HG02678 (cell line): ENCODE measurements around the gene OR6C76.
"Not testable (repeated sequence)": the region's sequence is repeated elsewhere in the genome, so short reads cannot be mapped to it uniquely, and the experiment has no call there.

Source experiments
- ATAC-seq: cut with Tn5 transposase; IDR thresholded peaks from one replicate; pipeline ENCODE4 v1.9.1; 2021; ENCODE audit warnings: mild to moderate bottlenecking, moderate library complexity; ENCODE audit not compliant: unreplicated experiment

OR6C76 gene

DNA sequence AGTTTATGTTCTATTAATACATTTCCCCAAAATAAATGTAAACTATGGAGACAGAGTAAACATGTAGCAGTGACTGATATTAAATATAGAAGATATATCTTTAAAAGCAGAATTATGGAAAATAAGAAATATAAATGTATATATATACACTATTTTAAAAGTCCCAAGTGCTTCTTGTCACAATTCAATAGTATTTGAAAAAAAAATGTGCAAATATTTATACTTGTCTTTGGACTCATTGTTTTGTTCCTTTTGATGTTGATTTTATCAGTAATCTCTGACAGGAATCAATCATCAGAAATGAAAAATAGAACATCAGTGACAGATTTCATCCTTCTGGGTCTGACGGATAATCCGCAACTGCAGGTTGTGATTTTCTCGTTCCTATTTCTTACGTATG is at the start of gene OR6C76:
TSS of gene OR6C76 (plus strand) at position 301 of the 400 bp plus-strand sequence. CDS start at position 301, 0 bp downstream.
- no peak for ATAC-seq

DNA sequence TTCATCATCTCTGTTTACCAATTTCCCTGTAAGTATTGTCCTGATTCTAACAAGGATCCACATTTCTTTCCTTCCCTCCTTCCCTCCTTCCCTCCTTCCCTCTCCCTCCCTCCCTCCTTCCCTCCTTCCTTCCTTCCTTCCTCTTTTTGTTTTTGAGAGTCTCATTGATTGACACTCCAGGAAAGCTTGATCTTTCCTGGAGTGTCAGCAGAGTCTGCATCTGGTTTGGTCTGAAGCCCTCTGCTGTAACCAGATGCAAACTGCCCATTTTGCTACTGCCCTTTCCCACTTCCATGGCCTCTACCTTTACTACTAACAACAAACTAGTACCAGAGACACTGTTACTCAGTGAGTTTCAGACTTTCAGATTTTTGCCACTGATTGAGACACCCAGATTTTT is 40.2 kb upstream of the OR6C76 start:
- no peak for ATAC-seq

DNA sequence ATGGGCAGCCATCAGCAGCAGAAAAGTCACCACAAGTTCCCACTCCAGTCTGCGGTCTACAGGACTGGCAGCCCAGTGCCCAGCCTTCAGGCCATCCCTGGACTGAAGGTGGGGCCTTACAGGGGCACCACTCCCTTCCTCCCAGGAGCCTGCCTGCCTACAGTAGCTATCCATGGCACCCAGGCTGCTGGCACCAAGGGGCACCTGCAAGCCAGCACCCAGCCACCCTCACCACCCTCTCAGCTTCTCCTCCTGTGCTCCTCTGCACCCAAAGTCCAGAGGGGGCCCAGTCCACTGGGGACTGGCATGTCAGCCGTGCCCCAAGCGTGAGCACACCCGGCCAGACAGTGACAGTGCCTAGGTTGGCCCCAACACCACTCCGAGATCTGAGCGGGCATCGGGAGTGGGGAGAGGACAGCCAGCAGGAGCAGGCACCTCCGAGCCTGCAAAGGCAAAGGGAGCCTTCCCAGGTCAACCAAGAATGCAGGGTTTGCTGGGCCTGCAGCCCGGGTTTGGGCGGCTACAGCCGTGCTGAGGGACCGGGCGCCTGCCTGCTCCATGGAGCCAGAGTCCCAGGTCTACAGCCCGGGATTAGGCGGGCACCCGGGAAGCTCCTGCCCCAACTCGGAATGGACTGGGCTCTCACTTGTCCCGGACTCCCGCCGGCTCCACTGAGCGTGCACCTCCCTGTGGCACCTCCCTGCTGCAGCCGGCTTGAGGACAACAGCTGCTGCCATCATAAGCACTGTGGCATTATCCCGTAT is 33.8 kb upstream of the OR6C76 start:
- no peak for ATAC-seq

DNA sequence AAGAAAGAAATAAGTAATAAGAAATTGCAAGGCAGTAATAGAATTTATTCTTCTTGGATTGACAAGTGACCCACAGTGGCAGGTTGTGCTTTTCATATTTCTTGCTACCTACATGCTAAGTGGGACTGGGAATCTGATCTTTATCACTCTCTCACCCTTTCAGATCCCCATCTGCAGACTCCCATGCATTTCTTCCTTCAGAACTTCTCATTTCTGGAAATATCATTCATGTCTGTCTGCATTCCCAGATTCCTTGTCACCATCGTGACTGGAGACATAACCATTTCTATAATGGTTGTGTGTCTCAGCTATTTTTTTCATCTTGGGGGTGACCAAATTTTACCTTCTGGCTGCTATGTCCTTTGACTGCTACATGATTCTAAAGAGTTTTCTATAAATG is 29.7 kb upstream of the OR6C76 start:
- no peak for ATAC-seq

DNA sequence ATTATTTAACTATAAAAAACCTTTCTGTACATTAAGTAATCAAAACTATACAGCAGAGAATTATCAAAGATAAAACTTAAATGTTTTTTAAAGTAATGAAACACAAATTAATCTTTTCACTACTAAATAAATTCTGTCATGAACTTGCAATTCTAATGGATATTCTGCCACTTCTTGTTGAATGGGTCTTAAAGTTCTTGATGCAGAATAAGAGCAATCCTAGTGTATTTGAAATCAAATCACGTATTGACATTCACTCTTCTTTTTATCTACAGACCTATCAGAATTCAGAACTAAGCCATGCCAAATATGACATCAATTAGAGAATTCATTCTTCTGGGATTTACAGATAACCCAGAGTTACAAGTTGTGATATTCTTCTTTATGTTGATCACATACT is 25.8 kb upstream of the OR6C76 start, which contains the start of gene OR6C65:
TSS of gene OR6C65 (plus strand) at position 301 of the 400 bp plus-strand sequence. CDS start at position 301, 0 bp downstream.
- no peak for ATAC-seq

DNA sequence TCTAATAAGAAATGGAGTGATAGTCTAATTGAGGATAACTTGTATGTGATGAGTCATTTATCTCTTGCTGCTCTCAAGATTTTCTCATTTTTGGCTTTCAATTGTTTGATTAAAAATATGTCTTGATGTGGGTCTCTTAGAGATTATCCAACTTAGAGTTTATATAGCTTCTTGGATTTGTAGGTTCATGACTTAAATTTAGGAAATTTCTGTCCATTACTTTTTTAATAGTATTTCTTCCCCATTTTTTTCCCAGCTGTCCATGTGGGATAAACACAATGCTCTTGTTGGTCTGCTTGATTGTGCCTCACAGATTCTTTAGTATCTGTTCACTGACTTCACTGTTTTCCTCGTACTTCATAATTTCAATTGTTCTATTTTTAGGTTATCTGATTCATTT is 18.2 kb upstream of the OR6C76 start:
- no peak for ATAC-seq

DNA sequence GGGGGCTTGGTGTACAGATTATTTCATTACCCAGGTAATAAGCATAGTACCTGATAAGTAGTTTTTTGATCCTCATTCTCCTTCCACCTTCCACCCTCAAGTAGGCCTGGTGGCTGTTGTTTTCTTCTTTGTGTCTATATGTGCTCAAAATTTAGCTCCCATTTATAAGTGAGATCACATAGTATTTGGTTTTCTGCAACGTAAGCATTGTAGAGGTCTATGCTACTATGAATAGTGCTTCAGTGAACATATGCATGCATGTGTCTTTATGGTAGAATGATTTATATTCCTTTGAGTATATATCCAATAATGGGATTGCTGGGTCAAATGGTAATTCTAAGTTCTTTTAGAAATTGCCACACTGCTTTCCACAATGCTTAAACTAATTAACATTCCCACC is 16.9 kb upstream of the OR6C76 start:
- ATAC-seq = not testable (repeated sequence)

DNA sequence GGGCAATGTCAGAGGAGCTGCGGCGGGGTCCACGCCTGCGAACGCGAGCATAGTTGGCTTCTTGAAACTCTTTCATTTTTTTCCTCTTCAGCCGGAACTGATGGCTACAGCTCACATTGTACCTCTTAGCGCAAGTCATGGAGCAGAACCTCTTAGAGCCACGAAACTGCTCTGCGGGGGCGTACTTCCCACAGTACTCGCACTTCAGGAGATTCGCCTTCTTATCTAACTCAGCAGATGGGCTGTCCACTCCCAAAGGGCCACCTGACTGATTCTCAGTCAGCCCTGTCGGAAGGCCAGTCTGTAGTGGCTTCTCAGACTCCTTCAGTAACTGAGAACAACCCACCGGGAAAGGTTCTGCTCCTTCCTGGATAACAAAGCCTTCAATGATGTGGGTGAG is 13.9 kb upstream of the OR6C76 start:
- not testable (repeated sequence) for ATAC-seq

DNA sequence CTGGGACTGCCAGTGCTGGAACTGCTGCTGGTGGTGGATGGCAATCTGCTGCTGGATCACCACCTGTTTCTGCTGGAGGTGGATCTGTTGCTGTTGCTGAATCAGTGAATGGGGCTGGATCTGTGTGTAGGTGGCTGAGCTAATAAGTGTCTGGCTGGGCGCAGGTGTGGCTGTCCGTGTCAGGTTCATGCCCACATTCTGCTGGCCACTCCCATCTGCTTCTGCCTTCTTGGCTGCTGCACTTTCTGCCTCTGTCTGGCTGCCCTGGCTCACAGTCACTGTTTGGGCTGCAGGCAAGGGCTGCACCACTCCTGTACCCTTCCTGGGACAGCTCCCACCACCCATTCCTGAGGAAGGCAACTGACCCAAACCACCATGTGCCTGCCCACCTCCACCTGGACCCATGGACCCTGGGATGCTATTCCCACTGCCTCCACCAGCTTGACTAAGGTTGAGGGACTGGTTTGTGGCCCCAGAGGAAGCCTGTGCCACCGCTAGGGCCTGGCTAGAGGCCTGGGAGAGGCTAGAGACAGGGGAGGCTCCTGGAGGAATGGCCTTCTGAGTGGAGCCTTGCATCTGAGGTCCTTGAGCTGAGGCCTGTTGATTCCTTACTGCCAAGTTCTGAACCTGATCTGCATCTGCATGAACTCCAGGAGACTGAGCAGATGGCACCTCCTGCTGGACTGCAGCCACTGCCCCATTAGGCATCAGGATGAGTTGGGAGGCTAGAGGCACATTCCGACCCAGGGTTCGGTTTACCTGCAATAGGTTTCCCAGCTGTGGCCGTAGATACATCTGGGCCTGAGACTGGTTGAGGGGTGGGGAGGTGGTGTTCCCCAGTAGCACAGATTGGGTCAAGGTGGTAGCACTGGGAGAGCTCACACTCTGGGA is 12.3 kb upstream of the OR6C76 start:
- ATAC-seq = not testable (repeated sequence)

DNA sequence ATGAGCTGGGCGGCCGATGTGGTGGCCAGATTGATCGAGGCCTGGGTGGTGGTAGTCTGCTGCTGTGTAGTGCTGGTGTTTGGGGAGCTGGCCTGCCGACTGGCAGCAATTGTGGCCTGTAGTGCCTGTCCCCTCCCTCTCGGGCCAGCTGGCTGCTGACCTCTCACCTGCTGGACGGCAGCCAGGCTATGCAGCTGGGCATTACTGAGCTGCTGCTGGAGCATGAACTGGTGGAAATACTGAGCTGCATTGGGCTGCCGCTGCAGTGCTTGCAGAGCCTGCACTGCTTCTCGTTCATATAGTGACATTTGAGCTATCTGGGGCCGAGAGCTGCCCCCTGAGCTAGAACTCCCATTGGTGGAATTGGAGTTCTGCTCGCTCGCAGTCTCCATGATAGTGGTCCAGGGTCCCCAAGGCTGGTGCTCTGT is 11.6 kb upstream of the OR6C76 start:
- not testable (repeated sequence) for ATAC-seq

DNA sequence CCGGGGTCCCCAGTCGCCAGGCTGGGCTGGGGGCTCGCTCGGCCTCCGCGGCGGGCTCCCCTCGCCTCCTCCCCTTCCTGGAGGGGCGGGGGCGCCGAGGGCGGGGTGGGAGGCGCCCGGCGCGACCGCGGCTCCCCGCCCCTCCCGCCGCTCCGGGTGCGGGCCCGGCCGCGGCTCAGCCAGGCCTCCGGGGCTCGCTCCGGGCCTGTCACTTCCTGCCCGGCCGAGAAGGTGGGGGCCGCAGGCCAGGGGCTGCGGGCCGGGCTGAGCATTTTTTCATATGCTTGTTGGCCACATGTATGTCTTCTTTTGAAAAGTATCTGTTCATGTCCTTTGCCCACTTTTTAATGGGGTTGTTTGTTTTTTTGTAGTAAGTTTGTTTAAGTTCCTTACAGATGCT is 11.2 kb upstream of the OR6C76 start:
- ATAC-seq = peak; percentile 66

DNA sequence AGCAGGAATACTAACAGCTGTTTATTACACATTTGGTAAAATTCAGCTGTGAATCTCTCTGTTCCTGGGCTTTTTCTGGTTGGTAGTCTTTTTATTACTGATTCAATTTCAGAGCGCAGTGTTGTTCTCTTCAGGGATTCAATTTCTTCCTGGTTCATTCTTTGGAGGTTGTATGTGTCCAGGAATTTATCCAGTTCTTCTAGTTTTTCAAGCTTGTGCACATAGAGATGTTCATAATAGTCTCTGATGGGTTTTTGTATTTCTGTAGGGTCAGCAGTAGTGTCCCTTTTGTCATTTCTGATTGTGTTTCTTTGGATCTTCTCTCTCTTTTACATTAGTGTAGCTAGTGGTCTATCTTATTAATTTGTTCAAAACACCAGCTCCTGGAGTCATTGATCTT is 9.1 kb upstream of the OR6C76 start:
- no peak for ATAC-seq

DNA sequence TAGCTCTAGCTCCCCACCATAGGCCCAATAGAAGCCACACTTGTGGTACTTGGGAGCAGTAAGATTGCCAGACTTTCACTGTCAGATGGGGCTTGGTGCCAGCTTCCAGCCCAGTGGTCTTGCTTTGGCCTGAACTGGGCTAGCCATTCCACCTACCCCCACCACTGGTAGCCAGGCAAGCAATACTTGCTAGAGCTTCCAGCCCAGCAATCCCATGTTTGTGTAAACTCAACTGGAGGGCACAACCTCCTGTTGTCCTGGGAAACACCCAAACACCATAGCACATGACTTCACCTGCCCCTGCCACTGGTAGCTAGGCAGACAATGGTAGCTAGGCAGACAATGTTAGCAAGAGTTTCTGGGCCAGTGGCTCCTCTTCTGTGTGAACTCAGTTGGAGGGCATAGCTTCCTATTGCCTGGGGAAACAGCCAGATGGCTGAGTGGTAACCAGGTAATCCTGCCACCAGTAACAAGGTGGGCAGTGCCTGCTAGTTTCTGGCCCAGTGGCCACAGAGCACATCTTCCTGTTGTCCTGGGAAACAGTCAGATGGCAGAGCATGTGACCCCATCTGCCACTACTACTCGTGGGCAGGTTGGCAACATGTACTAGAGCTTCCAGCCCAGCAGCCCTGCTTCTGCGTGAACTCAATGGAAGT is 5.6 kb upstream of the OR6C76 start:
- no peak for ATAC-seq

DNA sequence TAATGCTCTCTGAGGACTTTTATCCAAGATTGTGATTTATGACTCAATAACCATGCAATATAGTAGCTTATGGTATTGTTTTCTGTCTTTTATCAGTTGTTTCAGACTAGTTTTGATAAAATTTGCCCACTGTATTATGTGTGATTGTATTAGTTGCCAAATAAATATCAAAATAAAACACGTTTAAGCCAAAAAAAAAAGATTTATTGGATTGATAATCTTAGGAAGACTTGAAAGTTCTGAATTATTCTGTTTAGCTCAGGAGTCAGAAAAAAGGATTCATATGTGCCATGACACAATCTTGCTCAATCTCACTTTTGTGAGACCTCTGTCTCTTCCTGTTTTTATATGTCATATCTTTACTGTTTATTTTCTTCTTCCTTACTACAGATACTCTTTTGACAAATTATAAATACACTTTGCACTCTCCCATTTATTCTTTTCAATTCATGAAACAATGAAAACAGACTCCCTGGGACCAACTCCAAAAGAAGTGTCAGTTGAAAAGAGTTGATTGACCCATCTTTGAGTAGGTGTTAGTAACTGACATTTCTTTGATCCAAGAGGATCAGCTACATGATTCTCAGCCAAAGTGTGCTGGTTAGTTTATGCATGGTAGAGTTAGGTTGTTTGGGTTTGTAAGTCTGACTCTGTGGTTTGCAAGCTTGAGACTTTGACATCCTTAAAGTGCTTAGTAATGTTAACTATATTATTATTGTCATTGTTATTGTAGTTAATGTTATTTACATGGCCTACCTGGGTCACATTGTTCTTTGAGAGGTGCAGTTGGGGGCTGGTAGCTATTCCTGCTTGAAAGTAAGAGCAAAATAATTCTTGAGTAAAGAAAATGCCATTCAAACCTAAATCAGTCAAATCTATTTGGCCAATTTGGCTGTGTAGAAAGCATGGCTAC is 2.5 kb downstream of the OR6C76 start:
- ATAC-seq = no peak

DNA sequence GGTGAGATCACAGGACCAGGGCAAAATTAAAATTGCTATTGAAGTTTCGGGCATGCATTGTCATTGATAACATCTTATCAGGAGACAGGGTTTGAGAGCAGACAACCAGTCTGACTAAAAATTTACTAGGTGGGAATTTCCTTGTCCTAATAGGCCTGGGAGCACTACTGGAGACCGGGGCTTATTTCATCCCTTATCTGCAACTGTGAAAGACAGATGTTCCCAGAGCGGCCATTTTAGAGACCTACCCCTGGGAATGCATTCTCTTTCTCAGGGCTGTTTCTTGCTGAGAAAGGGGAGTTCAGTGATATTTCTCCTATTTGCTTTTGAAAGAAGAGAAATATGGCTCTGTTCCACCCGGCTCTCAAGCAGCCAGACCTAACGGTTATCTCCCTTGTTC is 15.2 kb downstream of the OR6C76 start:
- ATAC-seq = not testable (repeated sequence)

DNA sequence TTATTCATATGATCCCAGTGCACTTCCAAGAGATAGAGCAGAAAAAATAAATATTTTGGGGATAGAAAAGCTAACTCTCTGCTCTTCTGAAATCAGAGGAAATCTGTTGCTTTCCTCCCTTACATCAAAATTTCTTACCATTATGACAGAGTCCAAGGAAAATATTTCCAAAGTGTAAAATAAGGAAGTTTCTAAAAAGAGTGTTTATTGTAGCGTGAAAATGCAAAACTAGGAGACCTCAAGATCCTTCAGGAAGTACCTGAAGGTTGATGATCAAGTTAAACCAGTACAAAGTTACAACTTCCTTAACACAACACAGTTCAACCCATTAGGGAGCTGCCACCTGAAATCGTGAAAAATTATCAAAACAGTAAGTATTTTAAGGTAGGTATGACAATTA is 17.7 kb downstream of the OR6C76 start, which contains the start of gene OR6C2:
TSS of gene OR6C2 (plus strand) at position 301 of the 400 bp plus-strand sequence. CDS start 8,138 bp downstream, outside the sequence.
- ATAC-seq = no peak

DNA sequence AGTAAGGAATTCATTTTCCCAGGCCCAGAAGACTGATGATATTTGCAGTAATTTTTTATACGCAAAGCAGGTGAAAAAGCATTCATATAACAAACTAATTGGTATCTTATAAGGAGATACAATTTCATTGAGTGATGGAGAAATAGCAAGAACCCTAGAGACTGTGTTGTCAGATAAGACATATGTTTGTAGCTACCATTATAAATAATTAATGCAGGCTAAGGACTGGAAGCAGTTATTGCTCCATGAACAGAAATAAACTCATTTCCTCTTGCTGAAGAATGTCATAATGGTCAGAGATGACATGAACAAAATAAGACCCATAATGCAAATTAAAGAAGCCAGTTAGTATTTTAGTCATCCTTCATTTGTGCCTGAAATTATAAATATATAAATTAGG is 19.3 kb downstream of the OR6C76 start:
- no peak for ATAC-seq

DNA sequence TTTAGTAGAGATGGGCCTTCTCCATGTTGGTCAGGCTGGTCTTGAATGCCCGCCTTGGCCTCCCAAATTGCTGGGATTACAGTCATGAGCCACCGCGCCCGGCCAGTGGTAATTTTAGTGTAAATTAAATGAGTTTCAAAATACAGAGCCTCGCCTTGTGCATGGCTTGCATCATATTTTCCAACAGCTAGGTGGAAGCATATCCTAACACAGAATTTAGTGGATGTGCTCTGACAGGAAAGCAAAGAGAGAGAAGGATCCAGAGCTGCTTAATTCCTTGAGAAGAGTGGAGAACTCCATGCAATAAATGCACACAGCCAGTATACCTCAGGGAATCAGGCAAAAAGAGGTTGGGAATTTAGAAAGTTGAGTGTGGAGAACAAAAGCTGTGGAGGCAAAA is 20.3 kb downstream of the OR6C76 start:
- no peak for ATAC-seq

DNA sequence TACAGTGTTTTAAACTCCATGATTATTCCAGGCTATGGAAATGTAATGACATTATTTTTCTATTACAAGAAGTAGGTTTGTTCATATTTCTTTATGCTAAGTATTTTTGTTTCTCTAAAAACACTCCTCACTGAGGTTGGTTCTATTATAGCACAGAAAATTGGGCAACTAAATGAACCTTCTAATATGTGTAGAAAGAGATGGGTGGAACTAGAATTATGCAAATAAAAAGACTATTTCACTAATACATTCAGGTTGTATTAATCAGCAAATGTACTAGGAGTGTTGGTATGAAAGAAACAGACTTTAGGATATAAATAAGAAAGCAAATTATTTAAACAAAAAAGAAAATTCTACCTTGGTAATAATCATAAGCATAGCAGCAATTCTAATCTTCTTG is 22.8 kb downstream of the OR6C76 start:
- ATAC-seq = no peak

DNA sequence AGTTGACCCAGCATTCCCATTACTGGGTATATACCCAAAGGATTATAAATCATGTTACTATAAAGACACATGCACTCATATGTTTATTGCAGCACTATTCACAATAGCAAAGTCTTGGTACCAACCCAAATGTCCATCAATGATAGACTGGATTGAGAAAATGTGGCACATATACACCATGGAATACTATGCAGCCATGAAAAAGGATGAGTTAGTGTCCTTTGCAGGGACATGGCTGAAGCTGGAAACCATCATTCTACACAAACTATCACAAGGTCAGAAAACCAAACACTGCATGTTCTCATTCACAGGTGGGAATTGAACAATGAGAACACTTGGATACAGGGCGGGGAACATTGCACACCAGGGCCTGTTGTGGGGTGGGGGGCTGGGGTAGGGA is 38.9 kb downstream of the OR6C76 start:
- not testable (repeated sequence) for ATAC-seq
